ENCODE measurements around the gene ATG4D.
A peak's percentile ranks its signal among the peaks of the same experiment; 100 is the strongest.

DNA sequence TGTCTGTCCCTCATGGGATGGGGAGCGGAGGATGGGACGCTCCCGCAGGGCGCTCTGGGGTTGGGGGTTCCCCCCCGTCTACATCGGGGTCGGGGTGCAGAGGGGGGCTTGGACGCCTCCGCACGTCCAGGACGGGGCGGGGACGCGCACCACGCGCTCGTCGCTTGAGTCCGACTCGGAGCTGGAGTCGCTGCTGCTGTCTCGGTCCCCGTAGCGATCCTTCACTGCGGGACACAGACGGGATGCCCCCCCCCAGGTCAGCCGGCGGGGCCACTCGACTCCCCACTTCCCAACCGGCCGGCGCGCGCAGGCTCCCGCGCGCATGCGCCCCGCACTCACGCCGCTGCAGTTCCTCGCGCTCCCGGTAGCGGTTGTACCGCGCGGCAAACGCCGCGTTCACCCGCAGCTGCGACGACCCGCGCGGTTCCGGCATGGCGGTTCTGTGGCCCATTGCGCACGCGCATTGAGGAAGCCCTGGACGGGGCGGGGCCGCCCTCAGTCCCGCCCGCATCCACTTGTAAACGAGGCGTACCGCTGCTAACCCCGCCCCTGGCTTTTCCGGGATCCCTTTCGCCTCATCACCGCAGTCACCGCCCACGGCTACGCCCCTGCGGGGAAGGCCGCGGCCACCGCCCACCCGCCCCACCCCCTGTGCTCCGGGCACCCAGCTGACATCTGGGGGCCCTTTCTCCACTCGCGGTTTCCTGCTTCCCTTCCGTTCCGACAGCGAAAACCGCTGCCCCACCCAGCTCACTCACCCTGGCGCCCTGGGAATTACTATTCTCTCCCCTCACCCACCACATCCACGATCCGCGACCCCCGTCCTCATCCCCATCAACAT is 22.1 kb downstream of the ATG4D start, which contains the start of gene KRI1:
- TF ChIP-seq CEBPB (IDR thresholded peaks at IDR 0.05; ENCODE audit: low read depth, low read length) (no peak), NFE2L2 (IDR thresholded peaks at IDR 0.05; ENCODE audit: low read depth, low read length) (no peak), POLR2A (IDR thresholded peaks at IDR 0.05; ENCODE audit: low read depth, low read length) (0 out of 2 replicates have a peak, but pooled peaks have one; percentile 40), RAD21 (IDR thresholded peaks at IDR 0.05; ENCODE audit: low read length) (peak; percentile 14; the same call in 1 of the 2 replicates), RCOR1 (IDR thresholded peaks at IDR 0.05; ENCODE audit: insufficient replicate concordance, low read length) (no peak), SMC3 (IDR thresholded peaks at IDR 0.05; ENCODE audit: low read depth, low read length) (no peak), BHLHE40 (IDR thresholded peaks at IDR 0.05; ENCODE audit: low read depth, low read length) (no peak)
- TF ChIP-seq, protein P1, sequence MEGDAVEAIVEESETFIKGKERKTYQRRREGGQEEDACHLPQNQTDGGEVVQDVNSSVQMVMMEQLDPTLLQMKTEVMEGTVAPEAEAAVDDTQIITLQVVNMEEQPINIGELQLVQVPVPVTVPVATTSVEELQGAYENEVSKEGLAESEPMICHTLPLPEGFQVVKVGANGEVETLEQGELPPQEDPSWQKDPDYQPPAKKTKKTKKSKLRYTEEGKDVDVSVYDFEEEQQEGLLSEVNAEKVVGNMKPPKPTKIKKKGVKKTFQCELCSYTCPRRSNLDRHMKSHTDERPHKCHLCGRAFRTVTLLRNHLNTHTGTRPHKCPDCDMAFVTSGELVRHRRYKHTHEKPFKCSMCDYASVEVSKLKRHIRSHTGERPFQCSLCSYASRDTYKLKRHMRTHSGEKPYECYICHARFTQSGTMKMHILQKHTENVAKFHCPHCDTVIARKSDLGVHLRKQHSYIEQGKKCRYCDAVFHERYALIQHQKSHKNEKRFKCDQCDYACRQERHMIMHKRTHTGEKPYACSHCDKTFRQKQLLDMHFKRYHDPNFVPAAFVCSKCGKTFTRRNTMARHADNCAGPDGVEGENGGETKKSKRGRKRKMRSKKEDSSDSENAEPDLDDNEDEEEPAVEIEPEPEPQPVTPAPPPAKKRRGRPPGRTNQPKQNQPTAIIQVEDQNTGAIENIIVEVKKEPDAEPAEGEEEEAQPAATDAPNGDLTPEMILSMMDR (conservative IDR thresholded peaks at IDR 0.05; ENCODE audit: low read depth, low read length) = peak; percentile 49
